Activated naive CD4-positive, alpha-beta T cell (primary cell): ENCODE data around the gene TP73.

Experiments used
- DNase-seq, 4 experiments: peaks; one replicate each; lab custom pipeline; 2025; lab: John Stamatoyannopoulos, UW

TP73 gene

DNA sequence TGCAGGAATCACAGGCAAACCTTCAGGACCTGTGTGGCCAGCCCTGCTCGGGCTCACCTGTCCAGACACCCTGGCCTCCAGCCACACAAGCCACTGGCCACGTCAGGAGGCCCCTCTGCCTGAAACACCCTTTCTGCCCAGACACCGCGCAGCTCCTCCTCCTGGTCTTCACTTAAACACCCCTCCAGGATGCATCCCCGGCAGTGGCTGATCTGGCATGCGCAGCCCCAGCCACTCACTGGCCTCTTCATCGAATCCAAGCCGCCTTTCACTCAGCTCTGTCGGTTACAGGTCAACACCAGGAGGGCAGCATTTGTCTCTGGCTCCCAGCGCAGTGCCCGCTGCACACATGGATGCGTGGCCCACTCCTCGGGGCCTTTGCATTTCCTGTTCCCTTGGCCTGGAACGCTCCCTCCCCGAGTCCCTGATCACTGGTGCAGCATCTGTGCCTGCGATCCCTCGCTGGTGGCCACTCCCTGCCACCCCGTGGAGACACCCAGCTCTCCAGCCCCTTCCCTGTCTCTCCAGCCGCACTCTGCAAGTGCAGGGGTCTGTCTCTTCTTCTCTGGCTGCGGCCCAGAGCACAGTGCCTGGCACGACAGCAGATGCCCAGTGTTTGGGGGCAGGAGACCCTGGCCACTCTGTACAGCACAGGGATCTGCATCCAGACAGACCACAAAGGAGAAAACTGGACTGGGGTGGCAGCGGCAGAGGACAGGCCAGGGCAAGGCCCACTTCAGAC lies 18.1 kb upstream of the TP73 start:
- no peak for DNase-seq

DNA sequence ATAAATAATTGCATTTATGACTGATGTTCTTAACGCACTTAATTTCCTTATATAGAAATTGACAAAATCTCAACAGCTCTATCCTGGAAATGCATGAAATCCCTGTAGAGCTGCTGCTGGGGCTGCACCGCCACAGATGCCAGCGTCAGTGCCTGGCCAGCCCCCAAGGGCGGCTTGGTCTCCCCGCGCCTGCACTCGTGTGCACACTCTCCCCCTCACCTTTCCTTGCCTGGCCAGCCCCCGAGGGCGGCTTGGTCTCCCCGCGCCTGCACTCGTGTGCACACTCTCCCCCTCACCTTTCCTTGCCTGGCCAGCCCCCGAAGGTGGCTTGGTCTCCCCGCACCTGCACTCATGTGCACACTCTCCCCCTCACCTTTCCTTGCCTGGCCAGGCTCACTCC lies 16.2 kb upstream of the TP73 start:
- no peak for DNase-seq

DNA sequence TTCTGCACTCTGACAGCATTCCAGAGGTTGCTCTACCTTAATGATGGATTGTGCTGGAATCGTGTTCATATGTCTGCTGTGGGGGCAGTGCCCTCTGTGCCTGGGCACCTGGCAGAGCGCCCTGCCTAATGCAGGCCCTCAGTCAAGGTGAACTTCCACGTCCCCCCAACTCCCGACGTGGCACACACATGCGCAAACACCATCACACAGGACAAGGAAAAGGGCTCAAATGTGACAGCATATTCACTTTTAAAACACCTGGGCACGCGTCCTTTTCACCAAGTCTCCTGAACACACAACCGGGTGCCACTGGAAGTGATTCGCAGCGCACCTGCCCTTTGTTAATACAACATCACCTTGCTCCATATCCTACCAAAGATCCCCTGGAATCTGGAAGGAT lies 15.8 kb upstream of the TP73 start:
- no peak for DNase-seq

DNA sequence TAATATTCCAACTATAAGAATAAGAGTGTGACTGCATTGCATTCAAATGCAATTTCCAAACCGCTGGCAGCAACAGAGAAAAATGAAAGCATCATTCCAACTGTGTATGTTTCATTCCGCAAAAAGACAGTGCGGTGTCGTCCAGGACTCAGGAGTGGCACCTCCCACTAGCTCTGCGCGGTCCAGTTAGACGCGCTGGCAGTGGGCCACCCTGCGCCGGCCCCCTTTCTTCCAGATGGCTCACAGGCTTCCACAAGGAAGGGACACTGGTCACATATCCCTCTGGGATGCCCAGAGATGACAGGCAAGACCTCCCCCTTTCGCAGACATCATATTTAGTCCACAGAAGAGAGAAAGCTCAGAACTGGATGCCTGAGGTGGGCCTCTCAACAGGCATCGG lies 14.3 kb upstream of the TP73 start:
- DNase-seq = no peak

DNA sequence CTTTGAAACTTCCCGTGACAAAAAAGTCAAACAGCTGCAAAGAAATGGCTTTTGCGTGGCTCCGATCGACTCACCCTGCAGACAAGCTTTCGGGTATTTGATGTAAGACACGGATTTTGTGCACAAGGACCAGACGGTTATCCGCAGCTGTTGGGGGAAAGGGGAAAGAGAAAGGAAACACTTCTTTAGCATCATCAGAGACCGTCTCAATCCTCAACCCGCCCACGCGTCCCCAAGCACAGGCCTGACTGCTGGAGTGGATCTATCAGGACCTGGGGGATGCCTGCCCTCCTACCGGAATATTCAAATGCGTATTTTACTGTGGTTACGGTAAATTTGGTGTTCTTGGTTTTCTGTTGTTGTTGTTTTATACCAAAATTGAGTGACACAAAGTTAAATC lies 13.6 kb upstream of the TP73 start:
- DNase-seq = no peak

DNA sequence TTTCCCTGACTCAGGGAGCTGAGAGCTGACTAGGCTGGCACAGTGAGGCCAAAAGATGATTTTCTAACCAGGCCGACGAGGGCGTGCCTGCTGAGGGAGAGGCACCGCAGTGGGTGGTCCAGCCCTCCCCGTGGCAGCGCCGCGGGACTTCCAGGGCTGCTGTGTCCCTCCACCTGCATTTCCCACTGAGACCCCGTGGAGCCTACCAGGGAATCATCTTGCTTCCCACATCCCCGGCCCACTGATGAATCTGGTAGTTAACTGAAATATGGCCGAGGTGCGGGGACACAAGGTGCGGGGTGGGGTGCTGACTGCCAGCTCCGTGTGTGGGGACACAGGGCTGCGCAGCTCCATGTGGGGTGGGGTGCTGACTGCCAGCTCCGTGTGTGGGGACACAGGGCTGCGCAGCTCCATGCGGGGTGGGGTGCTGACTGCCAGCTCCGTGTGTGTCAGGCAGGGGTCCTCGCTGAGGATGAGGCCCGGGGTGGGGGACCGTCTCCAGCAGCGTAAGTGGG lies 12.9 kb upstream of the TP73 start:
- DNase-seq = no peak

DNA sequence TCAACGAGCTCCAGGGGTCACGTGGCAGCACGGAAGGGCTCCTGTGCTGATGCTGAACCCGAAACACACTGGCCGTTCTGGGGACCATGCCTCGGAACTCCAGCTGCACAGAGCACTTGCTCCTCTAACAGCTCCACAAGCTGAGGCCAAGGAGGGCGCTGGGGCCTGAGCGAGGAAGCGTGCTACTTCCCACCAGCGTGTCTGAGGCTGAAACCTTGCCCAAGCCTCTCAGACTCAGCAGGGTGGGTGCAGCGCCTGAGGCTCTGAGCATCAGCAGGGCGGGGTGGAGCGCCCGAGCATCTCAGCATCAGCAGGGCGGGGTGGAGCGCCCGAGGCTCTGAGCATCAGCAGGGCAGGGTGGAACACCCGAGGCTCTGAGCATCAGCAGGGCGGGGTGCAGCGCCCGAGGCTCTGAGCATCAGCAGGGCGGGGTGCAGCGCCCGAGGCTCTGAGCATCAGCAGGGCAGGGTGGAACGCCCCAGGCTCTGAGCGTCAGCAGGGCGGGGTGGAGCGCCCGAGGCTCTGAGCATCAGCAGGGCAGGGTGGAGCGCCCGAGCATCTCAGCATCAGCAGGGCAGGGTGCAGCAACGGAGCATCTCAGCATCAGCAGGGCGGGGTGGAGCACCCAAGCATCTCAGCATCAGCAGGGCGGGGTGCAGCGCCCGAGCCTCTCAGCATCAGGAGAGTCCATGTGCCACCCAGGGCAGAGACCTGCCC lies 12.0 kb upstream of the TP73 start:
- no peak for DNase-seq

DNA sequence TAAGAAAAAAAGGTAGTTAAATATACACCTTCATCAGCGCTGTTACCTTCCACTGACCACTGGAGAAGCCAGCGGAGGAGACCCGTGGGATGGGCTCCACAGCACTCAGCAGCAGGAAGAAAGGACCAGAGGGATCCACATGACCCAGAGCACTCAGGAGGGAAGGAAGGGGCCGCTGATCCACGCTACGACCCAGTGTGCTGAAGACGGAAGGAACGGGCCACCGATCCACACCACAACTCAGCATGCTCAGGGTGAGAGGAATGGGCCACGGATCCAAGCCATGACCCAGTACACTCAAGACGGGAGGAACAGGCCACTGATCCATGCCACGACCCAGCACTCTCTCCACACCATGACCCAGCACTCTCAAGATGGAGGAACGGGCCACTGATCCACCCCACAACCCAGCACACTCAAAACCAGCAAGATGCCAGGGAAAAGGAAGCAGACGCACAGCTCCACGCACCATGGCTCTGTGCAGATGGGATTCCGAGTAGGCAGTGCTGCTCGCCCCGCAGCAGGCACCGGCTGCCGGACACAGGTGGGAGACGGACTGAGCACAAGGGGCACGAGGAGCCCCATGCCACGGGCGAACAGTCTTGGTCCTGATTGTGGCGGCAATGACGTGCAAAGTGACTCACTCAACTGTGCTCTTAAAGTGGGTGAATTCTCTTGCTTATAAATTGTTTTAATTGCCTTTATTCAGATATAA lies 11.1 kb upstream of the TP73 start:
- DNase-seq = no peak

DNA sequence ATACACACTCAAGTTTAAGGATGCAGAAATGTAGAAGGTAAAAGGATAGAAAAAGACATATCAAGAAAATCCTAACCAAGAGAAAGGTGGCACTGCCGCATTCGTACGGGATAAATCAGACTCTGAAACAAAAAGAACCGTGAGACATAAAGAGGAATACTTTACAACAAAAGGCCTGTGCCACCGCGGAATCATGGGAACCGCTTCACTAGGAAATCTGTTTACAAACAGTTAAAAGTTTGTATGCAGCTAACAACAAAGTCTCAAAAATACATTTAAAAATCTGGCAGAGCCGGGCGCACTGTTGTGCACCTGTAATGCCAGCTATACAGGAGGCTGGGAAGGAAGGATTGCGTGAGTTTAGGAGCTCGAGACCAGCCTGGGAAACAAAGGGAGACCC lies 10.5 kb upstream of the TP73 start:
- no peak for DNase-seq

DNA sequence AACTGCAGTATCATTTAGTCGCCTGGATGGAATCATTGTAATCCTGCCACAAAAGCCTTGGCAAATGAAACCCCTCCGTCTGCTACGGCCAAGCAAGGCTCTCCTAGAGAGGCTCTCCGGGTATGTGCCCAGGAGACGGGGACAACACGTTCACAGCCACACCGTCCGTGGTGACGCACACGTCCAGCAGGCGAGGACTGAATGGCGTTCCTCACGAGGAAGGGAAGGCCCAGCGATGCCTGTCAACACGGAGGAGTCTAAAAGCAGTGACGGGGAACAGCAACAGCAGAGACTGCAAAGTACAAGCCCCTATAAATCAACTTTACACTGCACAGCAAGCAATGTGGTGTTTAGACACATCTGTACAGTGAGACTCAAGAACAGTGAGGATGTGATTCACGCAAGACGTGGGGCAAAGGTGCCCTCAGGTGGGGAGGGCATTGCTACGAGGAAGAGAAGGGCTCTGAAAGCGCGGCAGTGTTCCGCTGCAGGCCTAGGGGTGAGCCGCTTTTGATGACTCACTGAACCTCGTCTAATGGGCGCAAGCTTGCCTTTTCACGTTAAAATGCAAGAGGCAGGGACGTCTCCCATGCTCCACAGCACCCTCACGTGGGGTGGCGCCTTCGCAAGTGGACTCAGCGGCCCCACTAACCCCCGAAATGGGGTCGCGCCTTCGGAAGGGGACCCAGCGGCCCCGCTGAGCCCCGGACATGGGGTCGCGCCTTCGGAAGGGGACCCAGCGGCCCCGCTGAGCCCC lies 9.2 kb upstream of the TP73 start:
- DNase-seq = no peak

DNA sequence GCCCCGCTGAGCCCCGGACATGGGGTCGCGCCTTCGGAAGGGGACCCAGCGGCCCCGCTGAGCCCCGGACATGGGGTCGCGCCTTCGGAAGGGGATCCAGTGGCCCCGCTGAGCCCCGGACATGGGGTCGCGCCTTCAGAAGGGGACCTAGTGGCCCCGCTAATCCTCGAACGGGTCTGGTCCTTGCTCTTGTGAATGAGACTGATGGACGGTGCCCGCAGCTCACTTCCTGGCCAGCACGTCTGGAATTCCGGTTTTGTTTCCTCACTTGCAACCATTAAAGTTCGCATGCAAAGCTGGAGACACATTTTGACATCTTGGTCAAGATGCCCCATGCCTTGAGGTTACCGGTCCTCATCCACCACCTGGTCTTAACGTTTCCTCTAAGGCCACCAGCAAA lies 8.0 kb upstream of the TP73 start:
- no peak for DNase-seq

DNA sequence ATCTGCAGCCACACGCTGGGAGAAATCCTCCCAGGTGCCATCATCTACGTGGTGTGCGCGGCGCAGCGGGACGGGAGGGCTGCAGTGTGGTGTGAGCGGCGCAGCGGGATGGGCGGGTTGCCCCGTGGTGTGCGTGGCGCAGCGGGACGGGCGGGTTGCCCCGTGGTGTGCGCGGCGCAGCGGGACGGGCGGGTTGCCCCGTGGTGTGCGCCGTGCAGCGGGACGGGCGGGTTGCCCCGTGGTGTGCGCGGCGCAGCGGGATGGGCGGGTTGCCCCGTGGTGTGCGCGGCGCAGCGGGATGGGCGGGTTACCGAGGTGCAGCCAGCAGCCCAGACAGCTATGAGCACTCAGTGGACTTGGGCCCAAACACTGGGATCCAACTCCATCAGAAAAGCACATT lies 7.1 kb upstream of the TP73 start:
- no peak for DNase-seq

DNA sequence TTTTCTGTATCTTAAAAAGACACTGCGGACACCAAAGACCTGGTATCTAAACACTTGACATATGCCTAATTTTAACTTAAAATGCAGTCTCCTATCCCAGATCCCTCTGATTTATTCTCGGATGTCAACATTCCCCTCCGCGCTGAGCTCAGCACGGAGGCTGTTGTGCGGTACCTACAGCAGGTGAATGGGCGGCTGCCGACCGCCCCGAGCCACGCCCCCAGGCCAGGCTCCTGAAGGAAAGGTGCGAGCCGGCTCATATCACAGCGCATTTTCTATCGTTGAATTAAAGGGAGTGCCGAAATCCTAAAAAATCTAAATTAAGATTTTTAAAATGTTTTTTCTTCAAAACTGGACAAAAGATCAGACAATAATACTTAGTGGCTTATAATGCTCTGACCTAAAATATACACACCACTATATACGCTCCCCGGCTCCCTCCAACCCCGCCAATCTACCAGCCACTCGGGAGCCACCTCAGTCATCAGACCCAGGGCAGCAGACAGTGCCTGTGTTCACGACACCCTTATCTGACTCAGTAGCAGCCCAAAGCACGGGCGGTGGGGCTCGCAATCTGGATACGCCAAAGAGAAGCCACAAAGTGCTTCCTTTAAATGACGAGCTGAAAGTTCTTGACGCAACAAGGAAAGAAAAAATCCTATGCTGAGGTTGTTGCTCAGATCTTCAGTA lies 6.5 kb upstream of the TP73 start:
- no peak for DNase-seq

DNA sequence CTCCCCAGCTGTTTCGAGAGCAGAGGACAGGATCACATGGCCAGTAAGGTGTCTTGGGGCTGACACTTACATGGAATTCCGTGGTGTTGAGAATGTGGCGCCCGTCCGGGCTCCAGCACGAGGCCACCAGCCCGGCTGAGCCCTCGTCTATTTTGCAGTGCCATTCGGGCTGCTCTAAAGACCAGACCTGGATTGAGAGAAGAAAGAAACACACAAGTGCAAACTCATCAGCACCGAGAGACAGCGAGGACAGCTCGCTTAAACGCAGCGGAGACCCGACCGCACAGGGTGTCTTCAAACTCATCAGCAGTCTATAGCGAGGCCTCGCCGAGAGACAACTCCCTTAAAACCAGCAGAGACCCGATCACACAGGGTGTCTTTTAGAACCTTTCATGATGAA lies 5.7 kb upstream of the TP73 start:
- no peak for DNase-seq

DNA sequence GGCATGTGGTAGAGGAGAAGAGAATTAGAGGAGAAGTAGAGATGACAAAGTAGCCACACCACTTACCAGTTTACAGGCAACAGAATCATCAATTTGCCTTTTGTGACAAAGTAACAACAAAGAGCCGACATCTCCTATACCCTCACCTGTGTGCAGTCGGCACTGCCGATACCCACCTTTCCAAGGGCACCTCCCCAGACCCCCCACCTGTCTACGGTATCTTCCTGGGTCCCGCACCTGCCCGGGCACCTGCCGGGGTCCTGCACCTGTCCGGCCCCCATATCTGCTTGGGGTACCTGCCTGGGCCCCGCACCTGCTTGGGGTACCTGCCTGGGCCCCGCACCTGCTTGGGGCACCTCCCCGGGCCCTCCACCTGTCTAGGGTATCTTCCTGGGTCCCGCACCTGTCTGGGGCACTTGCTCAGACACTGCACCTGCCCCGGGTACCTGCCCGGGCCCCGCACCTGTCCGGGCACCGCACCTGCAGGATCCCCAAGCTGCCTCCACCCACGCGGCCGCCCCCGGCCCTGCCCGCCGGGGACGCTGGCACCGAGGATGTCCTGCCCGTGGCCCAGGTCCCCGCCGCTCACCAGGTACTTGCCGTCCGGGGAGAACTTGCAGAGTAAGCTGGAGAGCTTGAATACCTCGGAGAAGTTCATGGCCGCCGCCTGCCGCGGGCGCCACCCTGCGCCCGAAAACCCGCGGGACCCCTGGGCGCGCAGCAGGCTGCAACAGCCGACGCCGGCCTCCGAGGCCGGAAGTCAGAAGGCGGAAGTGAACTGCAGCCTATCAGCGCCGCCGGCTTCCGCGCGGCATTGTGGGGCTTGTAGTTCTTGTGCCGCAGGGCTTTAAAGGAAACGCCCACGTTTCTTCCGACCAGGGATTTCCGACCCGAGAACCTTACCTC lies 2.7 kb upstream of the TP73 start, which contains the start of gene WRAP73:
WRAP73 (minus strand) TSS at position 762 of the 906 bp plus-strand sequence; CDS start at position 658, 104 bp downstream.
- DNase-seq = peak; percentile 60 to 80 (median 72)

DNA sequence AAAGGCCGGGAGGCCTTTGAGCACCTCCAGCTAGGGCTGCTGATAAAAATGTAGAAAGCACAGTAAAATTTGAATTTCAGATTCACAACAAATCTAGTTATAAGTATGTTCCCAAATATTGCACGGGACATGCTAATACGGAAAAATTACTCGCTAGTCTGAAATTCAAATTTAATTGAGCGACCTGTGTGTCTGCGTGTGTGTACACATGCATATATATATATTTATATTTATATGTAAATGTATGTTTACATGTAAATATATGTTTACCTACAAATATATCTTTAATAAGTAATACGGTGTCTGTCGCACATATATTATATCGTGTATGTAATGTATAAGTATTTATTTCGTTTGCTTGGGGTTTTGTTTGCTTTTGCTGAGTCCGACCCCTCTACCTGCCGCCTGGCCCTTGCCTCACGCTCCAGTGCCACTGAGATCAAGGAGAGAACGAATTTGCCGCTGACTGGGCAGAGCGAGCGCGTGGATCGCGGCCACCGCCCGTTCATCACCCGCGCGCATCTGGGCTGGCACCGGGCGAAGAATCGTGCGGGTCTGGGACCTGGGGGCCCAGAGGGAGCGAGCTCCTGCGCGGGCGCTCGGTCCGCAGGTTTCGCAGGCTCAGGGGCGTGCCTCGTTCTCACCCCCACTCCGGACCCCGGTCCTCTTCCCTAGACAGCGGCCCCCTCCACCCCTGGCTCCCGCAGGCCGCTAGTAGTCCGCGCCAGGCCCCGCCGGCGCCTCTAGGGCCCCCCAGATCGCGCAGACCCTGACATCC lies 1.9 kb upstream of the TP73 start:
- DNase-seq = no peak

DNA sequence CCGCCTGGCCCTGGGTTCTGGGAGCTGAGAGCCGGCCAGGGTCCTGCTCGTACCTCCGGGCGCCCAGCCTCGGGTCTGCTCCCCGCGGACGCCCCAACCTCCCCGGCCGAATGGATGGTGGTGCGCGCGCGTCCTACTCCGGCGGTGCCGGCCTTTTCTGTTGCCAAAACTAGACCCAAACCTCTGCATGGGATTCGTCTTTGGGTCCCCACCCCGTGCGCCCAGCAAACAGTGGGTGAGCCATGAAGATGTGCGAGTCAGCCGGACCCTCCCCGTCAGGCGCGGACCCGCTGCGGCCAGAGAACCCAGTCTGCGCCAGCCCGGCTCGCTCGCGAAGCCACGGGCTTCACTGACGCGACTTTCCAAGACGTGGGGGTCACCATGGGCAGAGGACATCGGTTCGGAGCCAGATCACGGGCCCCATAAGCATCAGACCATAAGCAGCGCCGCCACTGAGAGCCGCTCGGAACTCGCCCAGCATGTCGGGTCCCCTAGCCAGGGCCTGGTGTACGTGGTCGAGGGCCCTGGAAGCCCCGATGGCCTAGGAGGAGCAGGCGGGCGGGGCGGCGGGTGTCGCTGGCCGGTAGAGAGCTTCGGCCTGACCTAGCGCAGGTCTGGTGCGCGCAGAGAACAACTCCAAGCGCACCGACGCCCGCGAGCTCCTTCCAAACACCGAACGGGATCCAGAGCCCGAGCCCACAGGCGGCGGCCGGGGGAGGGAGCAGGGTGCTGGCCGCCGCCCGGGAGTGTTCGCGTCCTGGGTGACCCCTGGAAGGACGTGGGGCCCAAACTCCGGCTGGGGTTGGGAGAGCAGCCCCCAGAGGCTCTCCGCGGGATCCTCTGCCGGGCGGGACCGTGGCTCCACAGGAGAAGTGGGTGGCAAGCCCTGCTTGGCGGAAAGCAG lies 1.0 kb upstream of the TP73 start:
- no peak for DNase-seq

DNA sequence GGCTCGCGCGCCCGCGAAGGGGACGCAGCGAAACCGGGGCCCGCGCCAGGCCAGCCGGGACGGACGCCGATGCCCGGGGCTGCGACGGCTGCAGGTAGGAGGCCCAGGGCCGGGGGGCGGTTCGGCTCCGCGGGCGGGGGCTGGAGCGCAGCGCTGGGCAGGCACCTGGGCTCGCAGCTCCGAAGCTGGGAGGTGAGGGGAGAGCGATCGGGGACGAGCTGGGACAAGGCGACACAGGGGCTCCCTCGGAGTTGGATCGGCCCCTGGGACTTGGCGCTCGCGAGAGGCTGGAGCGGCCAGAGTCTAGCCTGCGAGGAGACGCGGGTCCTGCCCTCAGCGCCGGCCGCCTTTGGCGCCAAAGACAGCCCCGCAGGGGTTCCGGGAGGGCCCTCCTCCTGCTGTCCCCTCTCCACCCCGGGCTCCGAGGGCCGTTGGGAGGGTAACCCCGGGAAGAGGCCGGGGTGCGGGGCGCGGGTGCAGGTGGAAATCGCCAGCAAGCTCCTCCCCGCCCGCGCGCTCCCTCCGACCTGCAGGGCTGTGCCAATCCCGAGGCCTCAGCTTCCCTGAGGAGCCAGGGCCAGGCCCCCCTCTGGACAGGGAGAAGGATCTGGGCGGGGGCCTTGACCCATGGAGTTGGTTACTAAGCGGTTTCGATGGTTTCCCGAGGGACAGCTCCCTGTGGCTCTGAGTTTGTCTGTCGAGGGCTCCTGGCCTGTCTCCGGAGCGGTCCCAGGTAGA lies 401 bp downstream of the TP73 start:
- DNase-seq = no peak
